RKO (cell line): ENCODE measurements around the gene VSTM2B.
"Not testable (repeated sequence)": the region's sequence is repeated elsewhere in the genome, so short reads cannot be mapped to it uniquely, and the experiment has no call there.

Experiments used
- DNase-seq: peaks from one replicate; pipeline ENCODE4 v3.0.0-alpha.2; 2016; ENCODE audit warnings: low spot score

Gene VSTM2B

GRCh38 chr19:29530540-29531457 is 5.0 kb downstream of the VSTM2B start:
- no peak for DNase-seq

- no peak for DNase-seq
Observed at GRCh38 chr19:29531458-29532025, 5.7 kb downstream of the VSTM2B start.

GRCh38 chr19:29532097-29532496 is 6.3 kb downstream of the VSTM2B start:
- no peak for DNase-seq

- DNase-seq: no peak
Observed at GRCh38 chr19:29532956-29533355, 7.2 kb downstream of the VSTM2B start.

GRCh38 chr19:29533578-29534544 is 8.1 kb downstream of the VSTM2B start:
- DNase-seq: no peak

GRCh38 chr19:29535214-29535831 is 9.5 kb downstream of the VSTM2B start:
- DNase-seq: no peak

GRCh38 chr19:29535984-29536508 is 10.3 kb downstream of the VSTM2B start:
- no peak for DNase-seq

GRCh38 chr19:29537181-29537580 is 11.4 kb downstream of the VSTM2B start:
- no peak for DNase-seq

- DNase-seq: no peak
Observed at GRCh38 chr19:29537601-29538000, 11.8 kb downstream of the VSTM2B start.

- DNase-seq: no peak
Observed at GRCh38 chr19:29538146-29538545, 12.4 kb downstream of the VSTM2B start.

- no peak for DNase-seq
Observed at GRCh38 chr19:29538651-29539050, 12.9 kb downstream of the VSTM2B start.

- no peak for DNase-seq
Observed at GRCh38 chr19:29539131-29539530, 13.3 kb downstream of the VSTM2B start.

GRCh38 chr19:29539670-29540069 is 13.9 kb downstream of the VSTM2B start:
- no peak for DNase-seq

- no peak for DNase-seq
Observed at GRCh38 chr19:29540114-29540513, 14.3 kb downstream of the VSTM2B start.

GRCh38 chr19:29541473-29542253 is 15.9 kb downstream of the VSTM2B start:
- DNase-seq: no peak

- no peak for DNase-seq
Observed at GRCh38 chr19:29542327-29542726, 16.5 kb downstream of the VSTM2B start.

- no peak for DNase-seq
Observed at GRCh38 chr19:29542776-29543175, 17.0 kb downstream of the VSTM2B start.

- DNase-seq: no peak
Observed at GRCh38 chr19:29543381-29543780, 17.6 kb downstream of the VSTM2B start.

- DNase-seq: no peak
Observed at GRCh38 chr19:29544656-29545360, 19.0 kb downstream of the VSTM2B start.

GRCh38 chr19:29545447-29545846 is 19.7 kb downstream of the VSTM2B start:
- not testable (repeated sequence) for DNase-seq
